Embryonic facial prominence (tissue), 1 donor: ENCODE data around the gene ANKRD33B.
"Not testable (repeated sequence)": the region's sequence is repeated elsewhere in the genome, so short reads cannot be mapped to it uniquely, and the experiment has no call there.

Experiments used
- DNase-seq: peaks from one replicate; pipeline ENCODE4 v3.0.0-alpha.2; 2016; ENCODE audit errors: extremely low spot score

Gene ANKRD33B

DNA sequence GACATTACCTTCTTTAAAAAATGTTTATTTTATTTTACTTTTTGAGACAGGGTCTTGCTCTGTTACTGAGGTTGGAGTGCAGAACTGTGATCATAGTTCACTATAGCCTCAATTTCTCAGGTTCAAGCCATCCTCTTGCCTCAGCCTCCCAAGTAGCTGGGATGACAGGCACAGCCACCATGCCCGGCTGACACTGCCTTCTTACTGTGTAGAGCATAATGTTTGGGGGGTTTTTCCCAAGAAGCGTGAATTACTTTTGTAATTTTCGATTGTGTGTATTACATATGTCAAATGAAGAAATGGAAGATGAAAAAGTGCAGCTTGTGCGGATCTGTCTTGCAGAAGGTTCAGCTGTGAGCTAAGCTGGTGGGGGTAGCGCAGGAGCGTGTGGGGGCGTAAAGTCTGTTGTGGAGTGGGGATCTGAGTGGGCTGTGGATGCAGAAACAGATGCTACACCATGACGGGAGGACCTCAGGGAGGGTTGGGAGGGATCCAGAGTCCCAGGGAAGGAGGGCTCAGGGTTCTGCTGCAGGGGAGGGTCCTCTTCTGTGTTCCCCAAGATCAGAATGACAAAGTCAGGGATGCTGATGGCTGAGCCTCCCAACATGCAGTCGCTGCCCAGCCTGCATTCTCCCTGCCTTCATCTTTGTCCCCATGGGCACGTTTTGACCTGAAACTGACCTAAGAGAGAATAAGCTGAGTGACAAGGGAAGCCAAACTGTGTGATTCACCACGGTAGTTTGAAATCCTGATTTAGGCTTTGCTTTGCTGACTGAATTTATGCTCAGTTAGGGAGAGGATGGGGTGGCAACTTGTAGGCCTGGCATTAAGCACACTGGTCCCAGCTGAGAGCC lies 6.8 kb upstream of the ANKRD33B start:
- no peak for DNase-seq

DNA sequence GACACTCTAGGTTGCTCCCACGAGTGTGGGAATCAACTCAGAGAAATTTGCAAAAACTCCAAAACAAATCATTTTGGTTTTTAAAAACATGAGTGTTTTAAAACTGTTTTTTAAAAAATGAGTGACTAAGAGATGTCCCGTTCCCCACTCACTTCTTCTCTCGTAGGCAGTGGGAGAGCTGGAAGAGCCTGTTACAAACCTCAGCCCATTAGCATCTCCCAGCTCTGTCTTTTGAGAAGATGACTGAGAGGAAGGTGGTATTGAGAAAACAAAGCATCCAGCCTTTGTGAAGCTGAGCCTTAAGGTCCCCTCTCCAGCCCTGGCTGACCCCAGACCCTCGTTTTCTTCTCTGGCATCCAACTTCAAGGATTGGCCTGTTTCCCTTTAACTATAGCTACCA lies 4.7 kb upstream of the ANKRD33B start:
- DNase-seq, result no peak

DNA sequence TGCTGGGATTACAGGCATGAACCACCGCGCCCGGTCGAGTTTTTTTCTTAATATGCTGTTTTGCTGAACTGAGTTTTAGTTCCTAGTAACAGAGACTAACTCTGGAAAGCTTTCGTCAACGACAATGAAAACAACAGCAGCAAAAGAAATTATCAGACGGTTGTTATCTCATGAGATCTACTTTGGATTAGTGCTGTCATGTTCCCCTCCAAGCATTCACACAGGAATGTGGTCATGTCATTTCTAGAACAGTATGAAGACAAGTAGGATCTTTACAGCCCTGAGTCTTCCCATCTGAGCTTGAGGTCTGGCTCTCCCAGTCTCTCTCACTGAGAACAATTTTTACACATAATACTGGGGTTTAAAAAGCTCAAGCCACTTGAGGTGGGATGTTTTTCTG lies 4.0 kb upstream of the ANKRD33B start:
- no peak for DNase-seq

DNA sequence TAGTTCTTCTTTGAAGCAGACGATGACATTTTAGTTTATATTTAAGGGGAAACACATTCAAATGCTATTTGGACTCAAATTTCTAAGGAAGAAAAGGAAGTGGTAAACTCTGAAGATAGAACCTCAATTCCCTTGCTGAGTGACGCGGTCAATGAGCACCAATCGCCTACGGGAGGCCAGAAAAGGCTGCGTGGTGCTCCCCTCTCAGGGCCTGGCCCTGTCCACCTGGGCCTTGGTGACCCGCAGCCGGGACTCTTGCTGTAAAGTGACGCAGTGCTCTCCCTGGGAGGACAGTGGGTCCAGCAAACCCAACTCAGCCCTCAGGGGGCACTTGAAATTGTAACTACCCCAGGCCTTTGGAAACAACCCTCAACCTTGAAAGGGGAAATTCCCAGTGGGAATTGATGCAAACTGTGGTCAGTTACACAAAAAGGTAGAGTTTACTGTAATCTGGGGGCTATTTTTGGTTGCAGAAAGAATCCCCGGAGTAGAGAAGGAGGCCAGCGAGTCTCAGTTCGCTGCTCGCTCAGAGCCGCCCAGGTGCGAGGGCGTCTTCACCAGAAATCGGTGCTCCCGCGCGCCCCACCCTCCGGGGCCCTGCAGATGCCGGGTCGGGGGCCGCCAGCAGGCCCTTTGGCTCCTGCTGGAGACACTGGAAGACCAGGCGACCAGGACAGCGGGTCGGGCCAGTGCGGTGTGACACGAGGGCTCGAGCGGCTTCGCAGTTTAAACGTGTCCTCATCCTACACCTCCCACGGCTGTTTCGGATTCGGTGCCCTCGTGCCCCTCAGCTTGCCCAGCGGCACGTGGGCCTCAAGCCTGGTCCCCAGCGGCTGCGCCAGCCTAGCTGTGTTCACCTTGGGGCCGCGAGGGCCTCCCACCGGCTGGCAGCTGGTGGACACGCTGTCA lies 1.4 kb upstream of the ANKRD33B start:
- DNase-seq, result no peak

DNA sequence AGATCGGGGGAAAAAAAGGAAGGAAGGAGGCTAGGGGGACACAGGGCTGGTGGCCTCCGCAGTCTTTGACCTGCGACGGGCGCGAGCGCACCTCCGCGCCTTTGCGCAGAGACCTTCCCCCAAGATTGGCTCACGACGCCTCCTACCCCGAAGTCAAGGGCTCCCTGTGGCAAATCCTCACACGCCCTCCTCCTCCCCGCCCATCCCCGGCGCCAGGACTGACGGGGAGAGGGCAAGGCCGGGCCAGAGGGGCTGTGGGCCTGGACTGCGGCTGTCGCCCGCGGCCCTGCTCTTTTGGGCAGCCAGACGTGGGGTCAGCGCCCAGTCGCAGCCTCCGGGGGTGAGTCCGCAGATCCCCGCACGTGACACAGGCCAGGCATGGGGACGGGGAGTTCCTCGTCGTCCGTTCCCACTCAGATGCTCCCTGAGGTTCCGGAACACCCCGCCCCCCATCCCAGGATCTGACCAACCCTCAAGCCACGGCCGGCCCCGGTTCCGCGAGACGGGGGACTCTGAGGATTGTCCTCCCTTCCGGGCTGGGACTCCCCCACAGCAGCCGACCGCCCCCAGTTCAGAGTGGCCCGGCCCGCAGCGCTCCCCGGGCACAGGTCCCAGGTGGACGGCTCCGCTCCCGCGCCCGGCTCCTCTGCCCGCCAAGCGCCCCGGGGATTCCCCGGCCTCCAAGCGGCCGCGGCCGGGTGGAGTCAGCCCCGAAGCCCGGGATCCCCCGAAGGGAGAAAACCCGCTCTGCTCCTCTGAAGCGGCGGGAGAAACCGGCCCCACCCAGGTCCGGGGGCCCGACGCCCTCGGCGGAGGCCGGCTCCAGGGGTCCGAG lies 543 bp upstream of the ANKRD33B start:
- DNase-seq, result no peak

DNA sequence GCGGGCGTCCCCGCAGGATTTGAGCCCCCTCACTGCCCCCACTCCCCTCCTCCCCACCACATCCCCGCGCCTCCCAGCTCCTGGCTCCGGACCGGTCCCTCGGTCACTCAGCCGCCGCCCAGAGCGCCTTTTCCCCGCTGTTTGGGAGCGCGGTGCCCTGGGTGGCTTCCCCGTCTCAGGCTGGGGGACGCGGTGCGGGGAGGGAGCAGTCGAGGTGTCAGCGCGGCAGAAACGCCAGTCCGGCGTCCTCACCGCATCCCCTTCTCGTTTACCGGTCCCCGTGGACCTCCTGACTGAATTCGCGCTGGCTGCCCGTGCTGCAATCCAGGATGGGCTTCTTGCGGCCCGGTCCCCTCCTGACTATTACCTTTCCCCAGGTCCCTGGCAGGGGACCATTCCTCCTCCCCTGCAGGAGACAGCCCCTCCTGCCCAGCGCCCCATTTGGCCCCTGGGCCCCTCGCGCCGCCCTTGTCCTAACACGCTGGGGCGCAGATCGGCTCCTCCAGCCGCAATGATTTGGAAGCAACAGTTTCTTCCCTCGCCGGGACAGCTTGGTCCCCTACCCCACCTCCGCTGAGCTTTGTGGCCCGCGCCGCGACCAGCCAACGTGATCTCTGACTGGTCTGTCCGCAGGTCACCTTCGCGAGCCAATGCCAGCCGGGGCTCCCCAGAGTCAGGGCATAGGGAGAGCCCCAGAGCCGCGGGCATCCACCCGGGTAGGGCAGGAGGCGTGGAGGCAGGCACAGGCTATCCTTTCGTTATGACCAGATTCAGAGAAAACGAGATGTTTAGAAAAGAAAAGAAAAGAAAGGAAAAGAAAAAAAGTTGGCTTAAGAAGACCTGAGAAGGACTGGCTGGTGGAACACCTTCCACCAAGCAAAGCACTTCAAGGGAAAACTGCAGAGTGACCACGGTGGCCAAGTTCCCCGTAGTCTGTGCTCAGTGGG lies 1.2 kb downstream of the ANKRD33B start:
- no peak for DNase-seq

DNA sequence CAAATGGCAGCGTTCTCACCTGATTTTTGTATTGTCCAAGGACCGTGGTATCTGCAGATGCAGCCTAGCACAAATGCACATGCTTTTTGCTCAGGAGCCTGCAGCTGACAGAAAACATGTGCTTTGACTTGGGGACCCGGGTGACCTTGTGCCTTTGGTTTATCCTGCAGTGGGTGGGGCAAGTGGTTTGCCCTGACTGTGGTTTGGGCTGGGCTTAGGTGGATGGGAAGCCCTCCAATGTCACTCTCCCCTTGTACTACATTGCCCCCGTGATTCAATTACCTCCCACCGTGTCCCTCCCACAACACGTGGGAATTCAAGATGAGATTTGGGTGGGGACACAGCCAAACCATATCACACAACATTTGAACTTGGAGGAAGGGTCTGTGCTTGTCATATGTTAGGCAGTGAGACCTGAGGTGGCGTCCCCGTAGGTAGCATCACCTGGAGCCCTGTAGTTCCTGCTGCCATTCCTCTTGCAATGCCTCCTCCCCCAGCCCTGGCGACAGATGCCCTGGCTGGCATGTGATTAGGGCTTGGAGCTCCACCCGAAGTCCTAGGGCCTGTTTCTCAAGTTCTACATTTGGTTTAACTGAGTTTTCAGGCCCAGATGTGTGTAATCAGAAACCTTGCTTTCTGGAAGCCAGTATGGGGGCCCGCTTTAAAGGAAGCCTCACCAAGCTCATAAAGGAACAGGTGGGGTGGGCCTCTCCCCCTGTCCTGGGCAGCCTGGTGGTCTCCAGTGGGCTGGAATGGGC lies 2.1 kb downstream of the ANKRD33B start:
- DNase-seq, result no peak

DNA sequence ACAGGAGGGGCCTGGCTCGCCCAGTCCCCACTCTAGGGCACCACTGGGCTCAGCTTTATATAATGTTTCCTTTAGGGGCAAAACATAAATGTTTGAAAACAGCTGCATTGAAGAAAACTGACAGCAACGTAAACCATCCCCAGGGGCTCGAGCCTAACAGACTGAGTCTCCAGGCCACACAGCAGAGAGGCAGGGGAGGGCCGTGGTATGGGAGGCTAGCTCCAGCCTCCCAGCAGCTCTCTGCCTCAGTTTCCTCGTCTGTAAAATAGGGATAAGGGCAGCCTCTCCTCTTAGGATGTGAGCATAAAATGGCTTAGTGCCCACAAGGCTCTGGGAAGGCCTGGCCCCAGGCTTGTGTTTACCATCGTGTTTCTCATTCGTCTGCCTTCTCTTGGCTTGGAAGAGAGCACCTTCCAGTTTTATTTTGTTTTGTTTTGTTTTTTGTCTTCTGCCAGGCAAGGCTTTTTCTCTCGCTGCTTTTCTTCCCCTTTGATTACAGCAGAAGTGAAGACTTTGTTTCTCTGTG lies 2.7 kb downstream of the ANKRD33B start:
- DNase-seq, result no peak

DNA sequence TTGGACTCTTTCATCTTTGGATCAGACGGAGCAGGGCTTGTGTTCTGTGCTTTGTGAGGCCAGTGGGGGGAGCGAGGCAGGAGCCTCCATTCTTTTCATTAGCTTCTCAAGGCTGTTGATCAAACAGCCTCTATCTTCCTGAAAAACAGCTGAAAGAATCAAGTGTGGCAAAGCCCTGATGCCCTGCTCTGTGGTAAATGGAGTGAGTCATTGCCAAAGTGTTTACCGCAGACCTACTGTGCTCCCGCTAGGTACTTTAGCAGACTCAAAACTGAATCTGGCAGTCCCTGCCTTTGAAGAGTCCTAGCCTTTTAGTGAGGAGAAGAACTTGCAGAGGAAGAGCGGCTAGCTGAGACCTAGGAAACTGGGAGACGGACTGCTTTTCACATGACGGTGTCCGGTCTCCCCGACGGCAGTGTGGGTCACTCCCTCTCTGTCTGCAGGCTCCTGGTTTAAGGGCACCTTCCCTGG lies 3.3 kb downstream of the ANKRD33B start:
- no peak for DNase-seq

DNA sequence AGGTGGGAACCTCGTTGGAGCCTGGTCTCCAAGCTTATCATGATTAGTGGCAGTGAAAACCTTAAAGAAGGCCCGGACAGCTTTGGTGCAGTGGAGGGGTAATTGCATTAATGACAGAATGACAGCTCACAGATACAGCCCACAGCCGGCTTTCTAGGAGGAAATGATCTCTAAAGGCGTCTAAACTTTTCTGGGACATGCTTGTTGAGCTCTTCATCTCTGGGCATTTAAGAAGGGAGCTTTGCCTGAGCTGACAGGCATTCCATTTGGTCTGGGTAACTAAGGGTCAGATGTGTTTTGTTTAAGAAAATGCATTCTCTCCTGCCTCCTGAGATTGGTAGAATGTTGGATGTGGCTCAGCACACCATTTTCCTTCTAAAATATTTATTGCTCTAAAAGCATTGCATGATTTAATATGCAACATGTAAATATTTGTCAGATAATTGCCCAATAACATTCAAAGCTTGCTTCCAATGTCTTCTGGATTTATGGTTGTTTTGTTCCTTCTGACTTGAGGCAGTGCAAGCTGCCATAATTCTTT lies 4.0 kb downstream of the ANKRD33B start:
- DNase-seq, result no peak

DNA sequence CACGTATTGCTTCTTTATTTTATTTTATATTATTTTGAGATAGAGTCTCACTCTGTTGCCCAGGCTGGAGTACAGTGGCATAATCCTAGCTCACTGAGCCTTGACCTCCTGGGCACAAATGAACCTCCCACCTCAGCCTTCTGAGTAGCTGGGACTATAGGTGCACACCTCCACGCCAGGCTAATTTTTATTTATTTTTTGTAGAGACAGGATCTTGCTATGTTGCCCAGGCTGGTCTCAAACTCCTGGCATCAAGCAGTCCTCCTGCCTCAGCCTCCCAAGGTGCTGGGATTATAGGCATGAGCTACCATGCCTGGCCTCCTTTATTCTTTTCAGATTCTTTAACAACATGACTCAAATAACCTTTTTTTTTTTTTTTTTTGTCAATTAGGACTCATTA lies 6.7 kb downstream of the ANKRD33B start:
- DNase-seq, result not testable (repeated sequence)

DNA sequence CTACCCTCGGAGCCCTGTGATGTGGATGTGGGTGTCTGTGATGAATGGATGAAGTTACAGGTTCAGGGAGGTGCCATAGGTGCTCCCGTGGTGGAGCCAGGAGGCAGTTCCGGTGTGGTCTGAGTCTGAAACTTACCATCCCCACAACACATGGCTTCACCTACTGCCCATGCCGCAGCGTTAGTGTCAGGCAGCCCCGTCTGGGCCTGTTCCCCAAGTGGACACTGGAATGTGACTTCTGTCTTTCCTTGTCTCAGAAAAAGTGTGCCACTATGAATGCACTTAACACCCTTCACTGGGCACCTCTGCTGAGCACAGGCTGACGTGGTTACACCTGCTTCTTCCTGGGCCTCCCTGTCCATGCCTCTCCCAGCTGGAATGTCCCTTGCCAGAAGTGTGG lies 8.6 kb downstream of the ANKRD33B start:
- no peak for DNase-seq

DNA sequence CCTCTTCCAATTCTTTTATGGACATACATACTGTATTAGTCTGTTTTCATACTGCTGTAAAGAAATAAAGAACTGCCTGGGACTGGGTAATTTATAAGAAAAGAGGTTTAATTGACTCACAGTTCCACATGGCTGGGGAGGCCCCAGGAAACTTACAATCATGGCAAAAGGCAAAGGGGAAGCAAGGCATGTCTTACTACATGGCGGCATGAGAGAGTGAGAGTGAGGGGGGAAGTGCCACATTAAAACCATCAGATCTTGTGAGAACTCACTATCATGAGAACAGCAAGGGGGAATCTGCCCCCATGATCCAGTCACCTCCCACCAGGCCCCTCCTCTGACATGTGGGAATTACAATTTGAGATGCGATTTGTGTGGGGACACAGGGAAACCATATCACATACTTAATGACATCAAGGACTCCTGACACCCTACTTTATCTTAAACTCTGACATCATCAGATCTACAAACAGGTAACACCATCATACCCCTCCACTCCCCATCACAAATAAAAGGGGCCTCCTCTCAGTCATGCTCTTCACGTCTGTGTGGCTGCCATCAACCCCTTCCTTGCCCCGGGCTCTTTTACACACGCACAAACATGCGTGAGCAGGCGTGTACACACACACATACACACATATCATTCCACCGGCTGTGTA lies 9.7 kb downstream of the ANKRD33B start:
- DNase-seq, result no peak

DNA sequence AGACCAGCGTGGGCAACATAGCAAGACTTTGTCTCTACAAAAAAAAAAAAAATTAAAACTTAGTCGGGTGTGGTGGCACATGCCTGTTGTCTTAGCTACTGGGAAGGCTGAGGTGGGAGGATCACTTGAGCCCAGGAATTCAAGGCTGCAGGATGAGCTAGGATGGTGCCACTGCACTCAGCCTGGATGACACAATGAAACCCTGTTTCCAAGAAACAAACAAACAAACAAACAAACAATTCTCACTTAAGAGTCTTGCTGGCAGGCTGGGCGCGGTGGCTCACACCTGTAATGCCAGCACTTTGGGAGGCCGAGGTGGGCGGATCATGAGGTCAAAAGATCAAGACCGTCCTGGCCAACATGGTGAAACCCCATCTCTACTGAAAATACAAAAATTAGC lies 11.0 kb downstream of the ANKRD33B start:
- DNase-seq, result not testable (repeated sequence)

DNA sequence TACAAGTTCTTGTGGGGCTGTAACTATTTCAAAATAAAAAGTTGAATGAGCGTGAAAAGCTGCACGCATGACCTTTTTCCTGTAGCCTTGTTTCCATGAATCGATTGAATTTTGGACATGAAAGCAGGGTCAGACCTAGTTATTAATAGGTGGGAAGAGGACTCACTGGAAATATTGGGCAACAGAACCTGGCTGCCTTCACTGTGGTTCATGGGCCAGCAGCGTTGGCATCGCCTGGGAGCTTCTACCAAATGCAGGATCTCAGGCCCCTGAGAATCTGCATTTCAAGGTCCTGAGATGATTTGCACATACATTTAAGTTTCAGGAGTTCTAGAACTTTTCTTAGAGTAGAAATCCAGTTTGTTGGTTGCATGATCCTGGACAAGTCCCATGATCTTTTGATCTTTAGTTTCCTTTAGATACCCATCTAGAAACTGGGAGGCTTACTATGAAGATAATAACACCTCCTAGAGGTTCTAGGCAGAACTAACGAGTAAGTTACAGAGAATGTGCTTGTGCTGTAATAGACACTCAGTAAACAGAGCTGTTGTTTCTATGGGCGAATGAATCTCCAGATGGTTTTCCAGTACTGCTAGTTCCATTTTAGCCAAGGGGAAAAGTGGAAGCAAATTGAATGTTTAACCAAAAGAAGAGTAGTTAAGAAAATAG lies 12.4 kb downstream of the ANKRD33B start:
- DNase-seq, result no peak

DNA sequence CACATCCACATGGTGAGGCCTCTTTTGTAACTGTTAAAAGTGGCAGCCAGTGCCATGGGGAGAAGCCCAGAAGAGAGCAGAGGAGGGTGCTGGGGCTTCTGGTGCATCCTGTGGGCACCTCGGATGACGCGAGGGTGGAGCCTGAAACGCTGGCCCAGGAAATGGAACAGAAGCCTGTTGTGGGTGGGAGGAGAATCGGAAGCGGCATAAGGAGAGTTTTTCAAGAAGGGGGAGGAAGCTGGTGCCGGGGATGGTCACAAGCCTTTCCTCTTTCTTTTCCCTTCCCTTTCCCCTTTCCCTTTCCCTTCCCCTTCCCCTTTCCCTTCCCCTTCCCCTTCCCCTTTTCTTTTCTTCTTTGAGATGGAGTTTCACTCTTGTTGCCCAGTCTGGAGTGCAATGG lies 12.9 kb downstream of the ANKRD33B start:
- no peak for DNase-seq

DNA sequence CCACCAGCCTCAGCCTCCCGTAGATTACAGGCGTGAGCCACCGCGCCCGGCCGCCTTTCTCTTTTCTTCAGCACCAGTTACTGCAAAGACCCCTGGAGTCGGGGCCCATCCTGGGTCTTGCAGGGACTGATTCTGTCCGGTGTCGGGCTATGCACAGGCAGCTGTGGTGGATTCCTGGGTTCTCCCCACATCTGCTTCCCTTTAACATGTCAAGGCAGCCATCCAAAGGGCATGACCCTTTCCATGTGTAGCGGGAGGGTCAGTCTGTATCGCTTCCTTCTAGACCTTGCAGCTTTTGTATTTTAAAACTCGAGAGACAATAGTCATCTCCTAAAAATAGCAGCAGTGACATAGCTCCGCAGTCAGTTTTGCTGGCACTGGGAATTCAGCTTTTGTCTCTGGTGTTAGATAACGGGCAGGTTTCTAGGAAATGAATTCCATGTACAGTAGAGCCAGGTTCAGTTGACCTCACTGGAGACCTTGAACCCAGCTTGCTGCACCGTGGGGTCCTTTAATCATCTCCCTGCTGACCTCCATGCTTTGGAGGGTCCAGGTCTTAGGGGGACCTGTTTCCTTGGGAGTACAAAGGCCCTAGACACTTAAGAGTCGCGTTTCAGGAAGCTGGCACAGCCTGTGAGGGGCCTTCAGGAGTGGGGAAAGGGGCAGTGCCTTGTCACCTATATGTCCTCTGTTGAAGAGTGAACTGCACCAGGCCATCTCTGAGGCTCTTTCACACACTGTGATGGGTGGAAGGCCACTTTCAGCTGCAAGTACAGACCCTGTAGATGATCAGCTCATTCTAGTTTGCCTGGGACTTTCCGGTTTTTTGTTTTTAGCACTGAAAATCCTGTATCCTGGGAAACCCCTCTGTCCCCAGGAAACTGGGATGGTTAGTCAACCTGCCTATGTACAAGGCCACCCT lies 13.8 kb downstream of the ANKRD33B start:
- DNase-seq, result no peak
